Suprapubic skin (tissue), 4 donors: ENCODE data around the gene BIN1. TPM values are rescaled to one million over a fixed set of nuclear protein-coding genes. Genes with fewer than 3 reads are reported as not detected.
A peak's percentile ranks its signal among the peaks of the same experiment; 100 is the strongest.

Experiments used
- DNase-seq, 2 donors: peaks; one replicate each; pipeline ENCODE4 v3.0.0-alpha.2; 2019; ENCODE audit warnings: low spot score in 2 of 2
- H3K27ac ChIP-seq: fragments of 200-600 bp; sonication (generic); one replicate; pipeline ENCODE4 v1.5.1; 2019
- H3K27me3 ChIP-seq: fragments of 200-600 bp; sonication (generic); one replicate; pipeline ENCODE4 v1.5.1; 2019
- H3K36me3 ChIP-seq: fragments of 200-600 bp; sonication (generic); one replicate; pipeline ENCODE4 v1.5.1; 2019
- H3K4me1 ChIP-seq: fragments of 200-600 bp; sonication (generic); one replicate; pipeline ENCODE4 v1.5.1; 2019
- H3K4me3 ChIP-seq: fragments of 200-600 bp; sonication (generic); one replicate; pipeline ENCODE4 v1.5.1; 2019; ENCODE audit warnings: mild to moderate bottlenecking
- H3K9me3 ChIP-seq: fragments of 200-600 bp; sonication (generic); one replicate; pipeline ENCODE4 v1.5.1; 2019
- EP300 ChIP-seq: sonication (generic); formaldehyde crosslinking; IDR thresholded peaks from one replicate; pipeline ENCODE4 v1.6.1; 2017; ENCODE audit warnings: antibody characterized with exemption
- POLR2A ChIP-seq, 2 donors: fragments of 450-650 bp; IDR thresholded peaks; one replicate each; pipeline ENCODE4 v1.6.1; 2017; ENCODE audit warnings: antibody characterized with exemption in 2 of 2, mild to moderate bottlenecking in 2 of 2, moderate library complexity in 2 of 2
- POLR2AphosphoS5 ChIP-seq, 3 donors: sonication (generic); formaldehyde crosslinking; IDR thresholded peaks; one replicate each; pipeline ENCODE4 v1.6.1; 2017; ENCODE audit warnings: antibody characterized with exemption in 3 of 3
- WGBS: methylation state at CpG from one replicate; pipeline ENCODE4 v1.1.5; 2018; 5-methylcytosine and 5-hydroxymethylcytosine counted together
- total RNA-seq, 4 donors: library from RNA; depleted of rRNA; stranded (reverse); fragments of >200 nt; gene quantifications; one replicate each; pipeline ENCODE4 v1.1.0, GENCODE V29; 2016
- TF ChIP-seq, protein P1 (sequence below), 2 donors: fragments of 200-600 bp in 1 of 2; fragments of 450-650 bp in 1 of 2; sonication (generic) in 1 of 2; IDR thresholded peaks; one replicate each; pipeline ENCODE4 v1.5.1; 2016 to 2019; ENCODE audit warnings: antibody characterized with exemption in 2 of 2, mild to moderate bottlenecking in 1 of 2, moderate library complexity in 1 of 2

The BIN1 gene, protein sequence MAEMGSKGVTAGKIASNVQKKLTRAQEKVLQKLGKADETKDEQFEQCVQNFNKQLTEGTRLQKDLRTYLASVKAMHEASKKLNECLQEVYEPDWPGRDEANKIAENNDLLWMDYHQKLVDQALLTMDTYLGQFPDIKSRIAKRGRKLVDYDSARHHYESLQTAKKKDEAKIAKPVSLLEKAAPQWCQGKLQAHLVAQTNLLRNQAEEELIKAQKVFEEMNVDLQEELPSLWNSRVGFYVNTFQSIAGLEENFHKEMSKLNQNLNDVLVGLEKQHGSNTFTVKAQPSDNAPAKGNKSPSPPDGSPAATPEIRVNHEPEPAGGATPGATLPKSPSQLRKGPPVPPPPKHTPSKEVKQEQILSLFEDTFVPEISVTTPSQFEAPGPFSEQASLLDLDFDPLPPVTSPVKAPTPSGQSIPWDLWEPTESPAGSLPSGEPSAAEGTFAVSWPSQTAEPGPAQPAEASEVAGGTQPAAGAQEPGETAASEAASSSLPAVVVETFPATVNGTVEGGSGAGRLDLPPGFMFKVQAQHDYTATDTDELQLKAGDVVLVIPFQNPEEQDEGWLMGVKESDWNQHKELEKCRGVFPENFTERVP
- 10 to 100 TPM in 1 of 4 donors, 1 to 10 TPM in 3; 5.6 to 13.3 (median 8.8) TPM for total RNA-seq

DNA sequence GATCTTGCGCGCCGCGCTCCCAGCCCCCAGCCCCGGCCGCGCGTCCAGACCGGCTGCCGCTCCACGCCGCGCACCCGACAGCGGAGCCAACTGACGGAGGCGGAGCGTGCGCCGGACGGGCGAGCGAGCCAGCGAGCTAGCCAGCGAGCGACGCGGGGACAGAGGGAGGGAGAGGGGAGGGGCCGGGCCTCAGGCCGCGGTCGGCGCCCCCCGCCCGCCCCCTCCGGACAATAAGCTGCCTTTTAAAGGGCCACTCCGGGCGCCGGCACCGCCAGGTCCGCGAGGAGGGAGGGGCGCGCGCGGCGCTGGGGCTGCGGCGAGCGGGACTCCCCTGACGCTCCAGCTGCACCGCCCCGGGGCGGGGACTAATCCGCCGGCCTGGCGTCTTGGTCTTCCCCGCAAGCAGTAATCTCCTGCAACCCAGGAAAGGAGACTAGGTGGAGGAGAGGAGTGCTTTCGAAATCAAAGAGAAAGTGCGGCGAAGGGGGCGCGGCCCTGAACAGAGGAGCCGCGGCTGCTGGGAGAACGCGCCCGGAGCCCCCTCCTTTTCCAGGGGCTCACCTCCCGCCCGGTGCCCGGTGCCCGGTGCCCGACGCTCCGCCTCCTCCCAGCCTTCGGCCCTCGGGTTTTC is at the start of gene BIN1:
Gene BIN1, minus strand, starts transcription at position 164 of the 631 bp plus-strand sequence. CDS start 211 bp downstream, outside the sequence.
- Histone ChIP-seq H3K4me1 (peaks cover 37% of the 10 kb centered on the region), H3K27me3 (no peaks in the 10 kb centered on the region), H3K36me3 (no peaks in the 10 kb centered on the region), H3K9me3 (no peaks in the 10 kb centered on the region), H3K4me3 (peak within 1 kb of the TSS; percentile 87), H3K27ac (peak within 1 kb of the TSS; percentile 77)
- TF ChIP-seq POLR2AphosphoS5 (IDR thresholded peaks at IDR 0.05) (no peak), EP300 (no peak), POLR2A (IDR thresholded peaks at IDR 0.05) (peak in 1 of 2 donors; percentile 62)
- TF ChIP-seq, protein P1, sequence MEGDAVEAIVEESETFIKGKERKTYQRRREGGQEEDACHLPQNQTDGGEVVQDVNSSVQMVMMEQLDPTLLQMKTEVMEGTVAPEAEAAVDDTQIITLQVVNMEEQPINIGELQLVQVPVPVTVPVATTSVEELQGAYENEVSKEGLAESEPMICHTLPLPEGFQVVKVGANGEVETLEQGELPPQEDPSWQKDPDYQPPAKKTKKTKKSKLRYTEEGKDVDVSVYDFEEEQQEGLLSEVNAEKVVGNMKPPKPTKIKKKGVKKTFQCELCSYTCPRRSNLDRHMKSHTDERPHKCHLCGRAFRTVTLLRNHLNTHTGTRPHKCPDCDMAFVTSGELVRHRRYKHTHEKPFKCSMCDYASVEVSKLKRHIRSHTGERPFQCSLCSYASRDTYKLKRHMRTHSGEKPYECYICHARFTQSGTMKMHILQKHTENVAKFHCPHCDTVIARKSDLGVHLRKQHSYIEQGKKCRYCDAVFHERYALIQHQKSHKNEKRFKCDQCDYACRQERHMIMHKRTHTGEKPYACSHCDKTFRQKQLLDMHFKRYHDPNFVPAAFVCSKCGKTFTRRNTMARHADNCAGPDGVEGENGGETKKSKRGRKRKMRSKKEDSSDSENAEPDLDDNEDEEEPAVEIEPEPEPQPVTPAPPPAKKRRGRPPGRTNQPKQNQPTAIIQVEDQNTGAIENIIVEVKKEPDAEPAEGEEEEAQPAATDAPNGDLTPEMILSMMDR (IDR thresholded peaks at IDR 0.05), result no peak
- under 1% methylated on average over 43 of the region's 77 CpGs for WGBS
- peak; percentile 80 to 91 for DNase-seq

DNA sequence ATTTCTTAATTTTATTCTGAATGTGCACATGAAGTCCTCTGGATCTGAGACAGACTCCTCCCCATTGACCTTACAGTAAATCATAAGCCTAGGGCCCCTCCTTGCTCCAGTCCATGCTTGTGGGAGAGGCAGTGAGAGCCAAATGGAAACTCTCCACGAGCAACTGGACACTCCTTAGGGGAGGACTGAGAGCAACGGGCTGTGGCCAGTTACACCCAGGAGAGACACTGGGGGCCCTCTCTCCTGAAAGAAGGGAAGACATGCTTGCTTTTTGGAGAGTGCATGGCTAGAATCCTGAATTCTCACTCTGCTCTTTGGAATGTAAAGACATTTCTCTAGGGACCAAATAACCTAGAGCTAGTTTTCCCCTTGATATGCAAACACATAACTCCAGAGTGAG is 49.0 kb upstream of the BIN1 start:
- WGBS, result 21% methylated on average over 2 of the region's 2 CpGs
- H3K36me3 ChIP-seq, result no peaks in the 10 kb centered on the region
- peaks cover 17% of the 10 kb centered on the region for H3K4me1 ChIP-seq
- no peaks in the 10 kb centered on the region for H3K9me3 ChIP-seq
- H3K4me3 ChIP-seq, result no peak overlapping the region
- no peak overlapping the region for H3K27ac ChIP-seq
- TF ChIP-seq POLR2AphosphoS5 (IDR thresholded peaks at IDR 0.05) (no peak), EP300 (no peak), POLR2A (IDR thresholded peaks at IDR 0.05) (no peak)
- TF ChIP-seq, protein P1 (IDR thresholded peaks at IDR 0.05), result no peak
- H3K27me3 ChIP-seq, result no peaks in the 10 kb centered on the region
- no peak for DNase-seq

DNA sequence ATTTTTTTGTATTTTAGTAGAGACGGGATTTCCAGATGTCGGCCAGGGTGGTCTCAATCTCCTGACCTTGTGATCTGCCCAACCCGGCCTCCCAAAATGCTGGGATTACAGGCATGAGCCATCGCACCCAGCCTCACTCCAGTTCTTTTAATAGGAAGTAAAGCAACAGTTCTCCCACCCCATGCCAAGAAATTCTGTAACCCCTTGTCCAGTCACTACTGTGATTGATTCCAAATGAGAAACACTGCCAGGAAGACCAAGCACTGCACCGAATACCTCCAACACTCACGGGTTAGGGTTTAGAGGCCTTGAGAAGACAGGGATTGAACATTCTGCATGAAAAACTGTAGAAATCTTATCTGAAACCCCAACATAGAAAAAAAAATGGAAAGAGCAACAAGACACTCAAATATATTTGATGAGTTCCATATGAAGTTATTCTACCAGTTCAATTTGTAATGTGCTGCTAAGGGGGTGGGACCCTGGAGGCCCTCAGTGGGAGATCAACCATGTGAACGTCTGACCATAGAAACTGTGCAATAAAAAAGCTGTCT is 48.2 kb upstream of the BIN1 start:
- H3K4me3 ChIP-seq, result no peak overlapping the region
- H3K27ac ChIP-seq, result peak overlapping the region; percentile 75
- H3K27me3 ChIP-seq, result no peaks in the 10 kb centered on the region
- H3K9me3 ChIP-seq, result no peaks in the 10 kb centered on the region
- peaks cover 17% of the 10 kb centered on the region for H3K4me1 ChIP-seq
- H3K36me3 ChIP-seq, result no peaks in the 10 kb centered on the region
- TF ChIP-seq, protein P1 (IDR thresholded peaks at IDR 0.05), result no peak
- no peak for TF ChIP-seq EP300
- no peak for TF ChIP-seq POLR2A (IDR thresholded peaks at IDR 0.05)
- TF ChIP-seq POLR2AphosphoS5 (IDR thresholded peaks at IDR 0.05), result no peak
- no peak for DNase-seq
- WGBS, result 62% methylated on average over 7 of the region's 7 CpGs

DNA sequence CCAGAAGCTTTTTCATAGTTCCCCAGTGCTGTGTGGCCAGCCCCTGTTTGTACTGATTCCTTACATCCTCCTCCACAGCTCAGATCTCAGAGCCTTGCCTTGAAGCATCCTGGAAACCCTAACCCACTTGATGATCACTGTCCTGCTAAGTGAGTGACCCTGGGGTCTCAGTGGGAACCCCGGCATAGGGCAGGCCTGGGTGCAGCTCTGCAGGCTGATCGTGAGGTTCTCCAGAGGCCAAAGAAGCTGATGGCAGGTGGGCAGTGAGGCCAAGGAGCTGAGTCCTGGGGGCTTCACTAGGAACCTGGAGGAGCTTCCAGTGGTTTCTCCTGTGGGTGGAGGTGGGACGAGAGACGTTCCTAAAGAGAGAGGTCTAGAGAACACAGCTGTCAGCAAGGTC is 47.4 kb upstream of the BIN1 start:
- WGBS, result 80% methylated on average over 4 of the region's 4 CpGs
- Histone ChIP-seq H3K4me1 (peaks cover 17% of the 10 kb centered on the region), H3K27ac (peak overlapping the region; percentile 75)

More for the DNA sequence above, 47.4 kb upstream of the BIN1 start:
- Histone ChIP-seq H3K27me3 (no peaks in the 10 kb centered on the region), H3K4me3 (no peak overlapping the region), H3K36me3 (no peaks in the 10 kb centered on the region), H3K9me3 (no peaks in the 10 kb centered on the region)
- TF ChIP-seq POLR2A (IDR thresholded peaks at IDR 0.05) (no peak), POLR2AphosphoS5 (IDR thresholded peaks at IDR 0.05) (no peak), EP300 (no peak)
- TF ChIP-seq, protein P1 (IDR thresholded peaks at IDR 0.05), result no peak
- DNase-seq, result no peak
